Progenitor cell of endocrine pancreas (in vitro differentiated cells): Measurements from ENCODE around the gene EFR3B. TPM values are rescaled to one million over a fixed set of nuclear protein-coding genes. Genes with fewer than 3 reads are reported as not detected.
"Not testable (repeated sequence)": the region's sequence is repeated elsewhere in the genome, so short reads cannot be mapped to it uniquely, and the experiment has no call there.

Experiments used
- DNase-seq: peaks from one replicate; pipeline ENCODE4 v3.0.0; 2021; ENCODE audit warnings: low spot score; ENCODE audit not compliant: unreplicated experiment
- H3K27ac Mint-ChIP-seq: 2 replicates; pipeline ENCODE4 v1.8.0; 2021; ENCODE audit warnings: mild to moderate bottlenecking, moderate library complexity, mixed read lengths
- H3K27me3 Mint-ChIP-seq: 2 replicates; pipeline ENCODE4 v1.8.0; 2021; ENCODE audit warnings: mixed read lengths
- H3K36me3 Mint-ChIP-seq: 2 replicates; pipeline ENCODE4 v1.8.0; 2022; ENCODE audit warnings: mixed read lengths; ENCODE audit not compliant: insufficient read depth
- H3K4me1 Mint-ChIP-seq: 2 replicates; pipeline ENCODE4 v1.8.0; 2021; ENCODE audit warnings: low read depth, mixed read lengths
- H3K4me3 Mint-ChIP-seq: 2 replicates; pipeline ENCODE4 v1.8.0; 2021; ENCODE audit warnings: low read depth, mild to moderate bottlenecking, moderate library complexity, mixed read lengths
- H3K9me3 Mint-ChIP-seq: 2 replicates; pipeline ENCODE4 v1.8.0; 2021; ENCODE audit warnings: low read depth, mixed read lengths
- CTCF ChIP-seq: fragments of 200-600 bp; sonication (generic); IDR thresholded peaks from one replicate; pipeline ENCODE4 v1.5.0; 2021; ENCODE audit warnings: antibody characterized with exemption, mild to moderate bottlenecking; ENCODE audit not compliant: unreplicated experiment
- total RNA-seq: library from RNA; stranded (reverse); gene quantifications from 2 replicates; pipeline ENCODE4 v1.2.1, GENCODE V29; 2021

The EFR3B gene
- total RNA-seq, 1 donor from 2014 or later = 23.3 TPM

- Mint-ChIP-seq H3K27ac (no peak overlapping the region), H3K9me3 (no peaks in the 10 kb centered on the region), H3K4me3 (no peak overlapping the region), H3K4me1 (no peaks in the 10 kb centered on the region), H3K27me3 (peaks cover 14% of the 10 kb centered on the region), H3K36me3 (no peaks in the 10 kb centered on the region)
- DNase-seq = no peak
- TF ChIP-seq CTCF = no peak
Observed at GRCh38 chr2:25000503-25001324, 41.2 kb upstream of the EFR3B start.

GRCh38 chr2:25001325-25001637 lies 40.6 kb upstream of the EFR3B start:
- Mint-ChIP-seq H3K4me1 (no peaks in the 10 kb centered on the region), H3K9me3 (no peaks in the 10 kb centered on the region), H3K4me3 (no peak overlapping the region), H3K27me3 (peaks cover 14% of the 10 kb centered on the region), H3K27ac (no peak overlapping the region), H3K36me3 (no peaks in the 10 kb centered on the region)
- TF ChIP-seq CTCF = no peak
- DNase-seq = no peak

- DNase-seq = no peak
- H3K27ac Mint-ChIP-seq = peak overlapping the region; percentile 58
- no peak overlapping the region for H3K4me3 Mint-ChIP-seq
- no peaks in the 10 kb centered on the region for H3K9me3 Mint-ChIP-seq
- H3K36me3 Mint-ChIP-seq = no peaks in the 10 kb centered on the region
- no peaks in the 10 kb centered on the region for H3K4me1 Mint-ChIP-seq
- H3K27me3 Mint-ChIP-seq = peaks cover 14% of the 10 kb centered on the region
- TF ChIP-seq CTCF = no peak
Observed at GRCh38 chr2:25002066-25002465, 39.8 kb upstream of the EFR3B start.

GRCh38 chr2:25009954-25010353 lies 31.9 kb upstream of the EFR3B start:
- Mint-ChIP-seq H3K9me3 (no peaks in the 10 kb centered on the region), H3K36me3 (no peaks in the 10 kb centered on the region), H3K4me1 (no peaks in the 10 kb centered on the region), H3K27ac (peak overlapping the region; percentile 85), H3K4me3 (no peak overlapping the region), H3K27me3 (no peaks in the 10 kb centered on the region)
- DNase-seq = no peak
- TF ChIP-seq CTCF = no peak

- not testable (repeated sequence) for H3K27ac Mint-ChIP-seq, H3K4me3 Mint-ChIP-seq, H3K27me3 Mint-ChIP-seq, DNase-seq, H3K4me1 Mint-ChIP-seq, H3K36me3 Mint-ChIP-seq, H3K9me3 Mint-ChIP-seq
Observed at GRCh38 chr2:25011342-25011741, 30.5 kb upstream of the EFR3B start.

- no peak for DNase-seq
- no peak overlapping the region for H3K4me3 Mint-ChIP-seq
- H3K27ac Mint-ChIP-seq = no peak overlapping the region
- no peaks in the 10 kb centered on the region for H3K9me3 Mint-ChIP-seq
- H3K27me3 Mint-ChIP-seq = no peaks in the 10 kb centered on the region
- no peaks in the 10 kb centered on the region for H3K4me1 Mint-ChIP-seq
- TF ChIP-seq CTCF = no peak
- no peaks in the 10 kb centered on the region for H3K36me3 Mint-ChIP-seq
Observed at GRCh38 chr2:25014631-25015030, 27.2 kb upstream of the EFR3B start.
